AG04450 (cell line): ENCODE data around the gene ILKAP. TPM values are rescaled to one million over a fixed set of nuclear protein-coding genes. Genes with fewer than 3 reads are reported as not detected.

Source experiments
- CTCF ChIA-PET: fragments of 300-600, 350-600 bp; formaldehyde crosslinking; extraction: SDS; loops from one replicate; lab custom pipeline; 2022; ENCODE audit warnings: antibody characterized with exemption, inconsistent platforms; lab: Charles Lee
- POLR2A ChIA-PET: fragments of 350-600 bp; formaldehyde crosslinking; extraction: SDS; loops from one replicate; lab custom pipeline; 2021; ENCODE audit warnings: antibody characterized with exemption, inconsistent platforms; lab: Yijun Ruan, JAX
- DNase-seq: peaks from one replicate; pipeline ENCODE4 v3.0.0-alpha.2; 2011; ENCODE audit warnings: low read depth, low spot score
- H3K27ac ChIP-seq: one replicate; pipeline ENCODE4 v1.5.1; 2012; ENCODE audit warnings: low read depth, low read length, control low read depth
- H3K27me3 ChIP-seq: one replicate; pipeline ENCODE4 v1.6.0; 2012; ENCODE audit warnings: low read length; ENCODE audit not compliant: control insufficient read depth, insufficient read depth
- H3K4me3 ChIP-seq: 2 replicates; pipeline ENCODE4 v1.5.1; 2011; ENCODE audit warnings: mild to moderate bottlenecking, low read depth, low read length, control low read depth
- H3K9me3 ChIP-seq: 2 replicates; pipeline ENCODE4 v1.5.1; 2012; ENCODE audit warnings: low read length; ENCODE audit not compliant: control insufficient read depth, insufficient read depth
- polyA plus RNA-seq: library from polyadenylated mRNA; depleted of rRNA; stranded (reverse); fragments of >200 nt; gene quantifications from 2 replicates; pipeline ENCODE4 v1.2.3, GENCODE V29; 2011
- TF ChIP-seq, protein P1 (sequence below): IDR thresholded peaks from 2 replicates; pipeline ENCODE4 v1.5.1; 2011; ENCODE audit warnings: low read depth, low read length, control low read depth, inconsistent platforms

The ILKAP gene
- polyA plus RNA-seq, 1 experiment: 34.9 TPM

DNA sequence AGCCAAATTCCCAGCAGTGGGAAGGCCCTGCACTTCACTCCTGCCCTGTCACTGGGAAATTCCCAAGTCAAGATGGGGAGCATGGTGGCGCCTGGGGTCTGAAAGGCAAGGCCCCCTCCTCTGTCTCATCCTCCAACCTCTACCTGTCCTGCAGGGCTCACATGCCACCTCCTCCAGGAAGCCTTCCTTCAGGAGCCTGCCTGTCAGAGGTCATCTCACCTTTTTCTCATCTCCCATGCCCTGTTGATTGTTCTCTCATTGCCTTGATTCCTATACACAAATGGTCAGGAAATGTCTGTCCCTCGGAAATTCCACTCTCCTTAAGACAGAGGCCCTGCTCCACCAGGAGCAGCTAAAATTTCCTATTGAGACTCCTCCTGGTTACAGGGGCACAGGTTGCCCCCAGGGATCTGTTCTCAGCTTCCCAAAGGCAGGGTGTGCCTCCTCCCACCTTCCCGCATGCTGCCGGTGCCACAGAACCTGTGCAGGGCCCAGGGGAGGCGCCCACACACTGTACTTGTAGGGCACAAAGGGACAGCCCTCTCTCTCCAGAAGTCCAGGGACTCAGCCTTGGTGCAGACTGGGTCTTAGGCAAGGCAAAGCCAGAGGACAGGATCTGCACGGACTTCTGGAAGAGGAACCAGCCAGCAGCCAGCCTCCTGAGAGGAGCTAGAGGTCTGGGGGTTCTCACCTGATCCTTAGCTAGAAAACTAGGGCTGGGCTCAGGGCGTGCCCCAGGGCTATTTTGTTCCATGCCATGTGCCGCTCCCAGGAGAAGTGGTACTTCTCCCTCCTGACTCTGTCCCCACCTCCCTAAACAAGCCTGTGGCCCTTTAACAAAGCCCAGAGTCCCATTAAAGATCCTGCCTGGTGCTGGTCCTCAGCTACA lies 23.4 kb upstream of the ILKAP start:
- ChIA-PET POLR2A (no interaction called here), CTCF (no interaction called here)
- H3K27me3 ChIP-seq: peaks cover 21% of the 10 kb centered on the region
- peaks cover 10% of the 10 kb centered on the region; the same call in 1 of the 2 replicates for H3K9me3 ChIP-seq
- no peak overlapping the region for H3K27ac ChIP-seq
- TF ChIP-seq, protein P1, sequence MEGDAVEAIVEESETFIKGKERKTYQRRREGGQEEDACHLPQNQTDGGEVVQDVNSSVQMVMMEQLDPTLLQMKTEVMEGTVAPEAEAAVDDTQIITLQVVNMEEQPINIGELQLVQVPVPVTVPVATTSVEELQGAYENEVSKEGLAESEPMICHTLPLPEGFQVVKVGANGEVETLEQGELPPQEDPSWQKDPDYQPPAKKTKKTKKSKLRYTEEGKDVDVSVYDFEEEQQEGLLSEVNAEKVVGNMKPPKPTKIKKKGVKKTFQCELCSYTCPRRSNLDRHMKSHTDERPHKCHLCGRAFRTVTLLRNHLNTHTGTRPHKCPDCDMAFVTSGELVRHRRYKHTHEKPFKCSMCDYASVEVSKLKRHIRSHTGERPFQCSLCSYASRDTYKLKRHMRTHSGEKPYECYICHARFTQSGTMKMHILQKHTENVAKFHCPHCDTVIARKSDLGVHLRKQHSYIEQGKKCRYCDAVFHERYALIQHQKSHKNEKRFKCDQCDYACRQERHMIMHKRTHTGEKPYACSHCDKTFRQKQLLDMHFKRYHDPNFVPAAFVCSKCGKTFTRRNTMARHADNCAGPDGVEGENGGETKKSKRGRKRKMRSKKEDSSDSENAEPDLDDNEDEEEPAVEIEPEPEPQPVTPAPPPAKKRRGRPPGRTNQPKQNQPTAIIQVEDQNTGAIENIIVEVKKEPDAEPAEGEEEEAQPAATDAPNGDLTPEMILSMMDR: no peak
- no peak for DNase-seq
- H3K4me3 ChIP-seq: no peak overlapping the region

DNA sequence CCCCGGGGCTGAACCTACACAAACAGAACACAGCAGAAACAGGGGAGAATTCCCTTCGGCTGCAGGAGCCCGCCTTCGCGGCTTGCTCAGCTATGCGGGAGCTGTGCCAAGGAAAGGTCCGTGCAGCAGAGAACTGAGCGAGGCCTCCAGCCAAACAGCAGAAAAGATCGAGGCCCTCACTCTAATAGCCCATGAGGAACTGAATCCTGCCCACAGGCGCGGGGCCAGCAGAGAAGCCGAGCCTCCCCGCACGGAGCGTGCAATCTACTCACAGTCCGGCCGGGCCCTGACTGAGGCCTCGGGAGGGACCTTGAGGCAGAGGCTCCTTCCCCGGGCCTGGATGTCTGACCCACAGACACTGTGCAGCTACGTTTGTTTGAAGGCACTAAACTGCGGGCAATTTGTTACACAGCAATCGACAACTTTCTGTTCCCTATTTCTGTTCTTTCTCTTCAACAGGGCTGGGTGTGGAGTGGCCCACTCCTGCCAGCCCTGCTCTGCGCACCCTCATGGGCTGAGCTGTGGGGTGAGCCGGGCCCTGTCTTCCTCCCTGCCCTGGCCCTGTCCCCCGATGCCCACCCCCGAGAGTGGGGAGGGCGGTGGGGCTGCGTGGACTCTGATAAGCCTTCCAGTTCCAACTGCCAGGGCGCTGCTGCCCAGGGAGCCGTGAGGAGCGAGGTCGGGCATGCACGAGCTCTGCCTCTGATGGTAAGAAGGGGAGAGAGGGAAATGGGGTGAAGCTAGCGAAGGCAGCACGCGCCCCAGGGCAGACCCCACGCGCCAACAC lies 22.6 kb upstream of the ILKAP start:
- no peak for DNase-seq
- H3K4me3 ChIP-seq: no peak overlapping the region
- TF ChIP-seq, protein P1: no peak
- H3K9me3 ChIP-seq: peaks cover 1% of the 10 kb centered on the region; the same call in 1 of the 2 replicates
- H3K27me3 ChIP-seq: peaks cover 13% of the 10 kb centered on the region
- ChIA-PET POLR2A (no interaction called here), CTCF (no interaction called here)
- no peak overlapping the region for H3K27ac ChIP-seq

DNA sequence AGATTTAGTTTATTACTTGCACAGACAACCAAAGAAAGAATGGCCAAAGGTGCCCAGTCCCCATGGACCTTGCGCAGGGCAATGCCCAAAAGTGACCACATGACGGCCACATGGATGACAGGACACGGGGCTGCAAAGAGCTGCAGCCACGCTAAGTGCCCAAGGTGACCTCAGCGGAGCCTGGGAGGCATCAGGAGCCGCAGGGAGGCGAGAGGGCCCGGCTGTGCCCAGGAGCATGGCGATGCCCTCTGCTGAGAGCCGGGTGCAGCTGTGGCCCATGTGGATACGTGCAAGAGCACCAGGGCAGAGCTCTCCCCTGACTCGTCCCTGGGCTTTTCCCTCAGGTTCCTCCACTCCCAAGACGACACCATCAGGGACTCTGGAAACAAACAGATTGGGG lies 21.6 kb upstream of the ILKAP start:
- TF ChIP-seq, protein P1: no peak
- H3K27ac ChIP-seq: no peak overlapping the region
- ChIA-PET POLR2A (no interaction called here), CTCF (no interaction called here)
- no peaks in the 10 kb centered on the region; the same call in 1 of the 2 replicates for H3K9me3 ChIP-seq
- no peak overlapping the region for H3K4me3 ChIP-seq
- peaks cover 7% of the 10 kb centered on the region for H3K27me3 ChIP-seq
- DNase-seq: no peak

DNA sequence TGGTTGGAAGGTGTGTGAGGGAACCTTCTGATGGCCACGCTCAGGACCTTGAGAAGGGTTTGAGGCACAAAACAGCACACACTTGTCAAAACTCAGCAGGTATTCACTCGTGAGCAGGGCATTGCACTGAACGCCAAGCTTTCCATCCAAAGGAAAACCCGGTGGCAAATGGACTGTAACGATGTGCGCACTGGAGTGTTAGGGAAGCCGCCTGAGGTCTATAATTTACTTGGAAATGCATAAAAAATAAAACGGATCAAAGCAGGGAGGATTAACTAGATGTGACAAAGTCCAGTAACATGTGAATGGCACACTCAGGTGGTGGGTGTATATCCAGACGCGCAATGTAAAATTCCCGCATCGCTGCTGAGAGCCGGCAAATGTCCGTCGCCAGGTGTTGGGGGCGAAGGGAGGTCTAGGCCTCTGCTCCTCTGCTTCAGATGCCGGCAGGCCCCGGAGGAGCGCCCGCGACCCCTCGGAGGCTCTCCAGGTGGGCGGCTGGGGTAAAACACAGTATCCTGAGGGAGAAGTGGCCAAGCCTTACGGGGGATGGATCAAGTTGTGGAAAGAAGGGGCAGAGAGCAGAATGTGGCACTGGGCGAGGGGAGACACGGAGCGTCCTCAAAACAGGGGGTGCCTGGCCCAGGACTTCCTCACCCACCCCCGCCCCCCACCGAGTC lies 21.0 kb upstream of the ILKAP start:
- Histone ChIP-seq H3K27me3 (peaks cover 7% of the 10 kb centered on the region), H3K9me3 (no peaks in the 10 kb centered on the region; the same call in 1 of the 2 replicates), H3K27ac (no peak overlapping the region), H3K4me3 (no peak overlapping the region)
- no peak for DNase-seq
- TF ChIP-seq, protein P1: no peak
- ChIA-PET POLR2A (no interaction called here), CTCF (no interaction called here)
